Uterus (tissue), 2 donors: ENCODE results near the gene CERS1.

Experiments
- CTCF ChIP-seq, 4 experiments: fragments of 200-600 bp in 2 of 4; fragments of 450-650 bp in 2 of 4; sonication (generic) in 2 of 4; IDR thresholded peaks; one replicate each; pipeline ENCODE4 v1.5.1; 2016 to 2019; ENCODE audit warnings: antibody characterized with exemption in 4 of 4, mild to moderate bottlenecking in 2 of 4, moderate library complexity in 1 of 4
- POLR2A ChIP-seq, 2 donors: fragments of 450-650 bp; IDR thresholded peaks; one replicate each; pipeline ENCODE4 v1.6.1; 2016; ENCODE audit warnings: antibody characterized with exemption in 2 of 2, mild to moderate bottlenecking in 1 of 2, moderate library complexity in 1 of 2

- TF ChIP-seq CTCF (IDR thresholded peaks at IDR 0.05) (no peak), POLR2A (IDR thresholded peaks at IDR 0.05) (no peak)
Observed at GRCh38 chr19:18939163-18939562, 43.2 kb upstream of the CERS1 start.
